HEK293 (cell line): ENCODE data around the gene CCDC141.

Source experiments
- CTCF ChIA-PET: fragments of 350-600 bp; formaldehyde crosslinking; extraction: SDS; loops from one replicate; lab custom pipeline; 2021; ENCODE audit warnings: antibody characterized with exemption; lab: Yijun Ruan, JAX
- POLR2A ChIA-PET: fragments of 300-600 bp; formaldehyde crosslinking; extraction: SDS; loops from one replicate; lab custom pipeline; 2020; ENCODE audit warnings: antibody characterized with exemption, inconsistent platforms; lab: Yijun Ruan, JAX
- H3K27ac ChIP-seq: fragments of 200-500 bp; sonication (Bioruptor generic); 2 replicates; pipeline ENCODE4 v1.5.1; 2014; ENCODE audit warnings: low read depth, low read length, control low read depth, inconsistent platforms; ENCODE audit errors: extremely low read depth
- H3K36me3 ChIP-seq, 2 experiments: fragments of 200-500 bp in 1 of 2; sonication (Bioruptor generic) in 1 of 2; 1 replicate in 1 of 2; 2 replicates in 1 of 2; pipeline ENCODE4 v1.5.1; 2014 to 2017; ENCODE audit warnings: inconsistent platforms in 2 of 2, low read length in 2 of 2; ENCODE audit not compliant: control insufficient read depth in 2 of 2, insufficient read depth in 1 of 2
- H3K4me1 ChIP-seq: fragments of 200-500 bp; sonication (Bioruptor generic); 2 replicates; pipeline ENCODE4 v1.5.1; 2014; ENCODE audit warnings: mild to moderate bottlenecking, low read length, inconsistent platforms; ENCODE audit not compliant: control insufficient read depth, insufficient read depth
- H3K4me3 ChIP-seq: 2 replicates; pipeline ENCODE4 v1.5.1; 2011; ENCODE audit warnings: low read depth, mild to moderate bottlenecking, control low read depth, low read length, moderate library complexity
- H3K9me3 ChIP-seq: fragments of 200-500 bp; sonication (Bioruptor generic); 2 replicates; pipeline ENCODE4 v1.5.1; 2014; ENCODE audit warnings: low read depth, low read length, inconsistent platforms; ENCODE audit not compliant: control insufficient read depth, insufficient read depth
- BCL6B ChIP-seq: fragments of 450-650 bp; formaldehyde crosslinking; IDR thresholded peaks from 2 replicates; pipeline ENCODE4 v1.5.1; 2017; ENCODE audit warnings: missing biosample characterization, missing genetic modification characterization
- GFI1B ChIP-seq: fragments of 450-650 bp; formaldehyde crosslinking; IDR thresholded peaks from 2 replicates; pipeline ENCODE4 v1.5.1; 2016; ENCODE audit warnings: missing biosample characterization, missing genetic modification characterization
- GLIS1 ChIP-seq: fragments of 450-650 bp; formaldehyde crosslinking; IDR thresholded peaks from 2 replicates; pipeline ENCODE4 v1.5.1; 2016; ENCODE audit warnings: missing biosample characterization, missing genetic modification characterization
- HIC1 ChIP-seq: fragments of 450-650 bp; formaldehyde crosslinking; IDR thresholded peaks from 2 replicates; pipeline ENCODE4 v1.5.1; 2016; ENCODE audit warnings: missing biosample characterization, missing genetic modification characterization
- KLF10 ChIP-seq: fragments of 450-650 bp; IDR thresholded peaks from 2 replicates; pipeline ENCODE4 v1.5.1; 2018; ENCODE audit warnings: missing biosample characterization, mild to moderate bottlenecking, missing genetic modification characterization
- SCRT1 ChIP-seq: fragments of 450-650 bp; formaldehyde crosslinking; IDR thresholded peaks from 2 replicates; pipeline ENCODE4 v1.5.1; 2016; ENCODE audit warnings: missing biosample characterization, missing genetic modification characterization, borderline replicate concordance
- SP3 ChIP-seq: fragments of 450-650 bp; formaldehyde crosslinking; IDR thresholded peaks from 2 replicates; pipeline ENCODE4 v1.5.1; 2016; ENCODE audit warnings: missing biosample characterization, missing genetic modification characterization
- TSHZ1 ChIP-seq: fragments of 450-650 bp; formaldehyde crosslinking; IDR thresholded peaks from 2 replicates; pipeline ENCODE4 v1.5.1; 2016; ENCODE audit warnings: missing biosample characterization, missing genetic modification characterization, borderline replicate concordance
- ZBTB7A ChIP-seq: fragments of 450-650 bp; formaldehyde crosslinking; IDR thresholded peaks from 2 replicates; pipeline ENCODE4 v1.5.1; 2016; ENCODE audit warnings: low read depth, missing biosample characterization, missing genetic modification characterization
- ZNF132 ChIP-seq: fragments of 450-650 bp; formaldehyde crosslinking; IDR thresholded peaks from 2 replicates; pipeline ENCODE4 v1.5.1; 2017; ENCODE audit warnings: missing biosample characterization, missing genetic modification characterization, borderline replicate concordance
- ZNF211 ChIP-seq: fragments of 450-650 bp; formaldehyde crosslinking; IDR thresholded peaks from 2 replicates; pipeline ENCODE4 v1.5.1; 2016; ENCODE audit warnings: low read depth, missing biosample characterization, missing genetic modification characterization
- ZNF280C ChIP-seq: fragments of 450-650 bp; formaldehyde crosslinking; IDR thresholded peaks from 2 replicates; pipeline ENCODE4 v1.5.1; 2016; ENCODE audit warnings: missing biosample characterization, missing genetic modification characterization
- ZNF311 ChIP-seq: fragments of 450-650 bp; formaldehyde crosslinking; IDR thresholded peaks from 2 replicates; pipeline ENCODE4 v1.5.1; 2017; ENCODE audit warnings: missing biosample characterization, missing genetic modification characterization, borderline replicate concordance
- ZNF394 ChIP-seq: fragments of 450-650 bp; formaldehyde crosslinking; IDR thresholded peaks from 2 replicates; pipeline ENCODE4 v1.5.1; 2016; ENCODE audit warnings: missing biosample characterization, missing genetic modification characterization, mild to moderate bottlenecking, moderate library complexity, borderline replicate concordance
- ZNF423 ChIP-seq: fragments of 450-650 bp; formaldehyde crosslinking; IDR thresholded peaks from 2 replicates; pipeline ENCODE4 v1.5.1; 2016; ENCODE audit warnings: missing biosample characterization, missing genetic modification characterization
- ZNF433 ChIP-seq: fragments of 450-650 bp; formaldehyde crosslinking; IDR thresholded peaks from 2 replicates; pipeline ENCODE4 v1.5.1; 2016; ENCODE audit warnings: missing biosample characterization, missing genetic modification characterization, low read depth
- ZNF549 ChIP-seq: fragments of 450-650 bp; IDR thresholded peaks from 2 replicates; pipeline ENCODE4 v1.5.1; 2018; ENCODE audit warnings: missing biosample characterization, missing genetic modification characterization, mild to moderate bottlenecking, inconsistent platforms, moderate library complexity
- ZNF792 ChIP-seq: fragments of 450-650 bp; formaldehyde crosslinking; IDR thresholded peaks from 2 replicates; pipeline ENCODE4 v1.5.1; 2016; ENCODE audit warnings: missing biosample characterization, missing genetic modification characterization

Gene CCDC141

GRCh38 chr2:178884440-178884839, 165.5 kb downstream of the CCDC141 start:
- no peak overlapping the region for H3K4me3 ChIP-seq
- no peak overlapping the region for H3K27ac ChIP-seq
- POLR2A ChIA-PET = no interaction called here
- H3K9me3 ChIP-seq = no peaks in the 10 kb centered on the region
- no peak for TF ChIP-seq ZNF311 (tag by site-specific recombination)
- no peak for TF ChIP-seq KLF10 (tag by site-specific recombination)
- TF ChIP-seq ZNF280C (tag by site-specific recombination) = no peak
- no peak for TF ChIP-seq ZNF423 (tag by site-specific recombination)
- TF ChIP-seq ZNF132 = no peak
- TF ChIP-seq ZNF394 (tag by site-specific recombination) = no peak
- TF ChIP-seq, all 188 proteins: peak for 0
- CTCF ChIA-PET = no interaction called here
- no peaks in the 10 kb centered on the region for H3K4me1 ChIP-seq
- no peaks in the 10 kb centered on the region for H3K36me3 ChIP-seq

GRCh38 chr2:178882666-178883440, 167.1 kb downstream of the CCDC141 start:
- ChIA-PET CTCF (interaction anchor here (0.6 to 1.8 kb wide), 4 partner anchors 8 to 247 kb away, joined by 3 to 10 read pairs (median 4); no protein-coding TSS in a partner anchor), POLR2A (no interaction called here)
- Histone ChIP-seq H3K36me3 (no peaks in the 10 kb centered on the region), H3K4me1 (no peaks in the 10 kb centered on the region), H3K27ac (no peak overlapping the region), H3K4me3 (no peak overlapping the region), H3K9me3 (no peaks in the 10 kb centered on the region)
- TF ChIP-seq GLIS1 (tag by site-specific recombination) (no peak), ZNF549 (tag by site-specific recombination) (no peak), ZNF211 (tag by site-specific recombination) (no peak), ZNF433 (no peak), SP3 (tag by site-specific recombination) (no peak), ZNF792 (tag by site-specific recombination) (no peak), SCRT1 (tag by site-specific recombination) (no peak), HIC1 (tag by site-specific recombination) (no peak), BCL6B (tag by site-specific recombination) (no peak), TSHZ1 (no peak), GFI1B (tag by site-specific recombination) (no peak), ZBTB7A (no peak)
